Glomerular visceral epithelial cell (primary cell): Measurements from ENCODE around the gene NUFIP1.
"Not testable (repeated sequence)": the region's sequence is repeated elsewhere in the genome, so short reads cannot be mapped to it uniquely, and the experiment has no call there.

Experiments used
- DNase-seq: peaks from one replicate; pipeline ENCODE4 v3.0.0-alpha.2; 2016; ENCODE audit errors: extremely low spot score

The NUFIP1 gene

GRCh38 chr13:44919104-44919804, 70.0 kb downstream of the NUFIP1 start:
- DNase-seq, result no peak

DNA sequence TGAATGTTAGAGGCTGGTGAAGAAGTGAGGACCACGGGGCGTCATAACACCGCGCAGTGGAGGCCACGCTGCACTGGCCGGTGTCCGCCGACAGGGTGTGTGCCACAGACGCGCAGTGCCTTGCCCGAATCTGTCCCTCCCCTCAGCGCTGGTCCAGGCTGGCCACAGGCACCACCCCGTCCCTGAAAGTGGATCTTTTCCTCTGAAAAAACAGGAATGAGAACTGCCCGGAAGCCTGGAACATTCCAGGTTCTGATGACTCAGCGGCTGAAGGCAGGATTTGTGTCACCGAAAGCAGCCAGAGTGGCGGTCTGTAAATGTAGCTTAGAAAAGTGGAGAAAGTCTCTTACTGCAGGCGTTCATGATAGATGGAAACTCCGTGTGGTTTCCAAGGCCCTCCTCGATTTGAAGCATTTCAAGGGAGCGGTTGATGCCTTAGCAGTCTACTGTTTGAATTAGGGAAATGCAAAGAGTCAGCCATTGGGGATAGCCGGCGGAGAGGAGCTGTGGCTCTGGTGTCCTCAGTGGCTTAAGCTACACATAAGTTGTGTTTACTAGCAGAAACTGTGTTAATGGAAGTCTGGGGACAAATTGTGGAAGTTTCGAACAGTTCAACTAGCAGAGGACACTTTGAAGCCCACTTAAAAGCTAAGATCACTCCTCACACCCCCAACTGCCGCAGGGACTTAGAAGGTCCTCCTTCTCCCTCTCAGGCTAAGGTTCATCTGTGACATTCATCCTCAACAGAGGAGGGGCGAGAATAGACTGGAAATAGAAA, 70.8 kb downstream of the NUFIP1 start:
- peak; percentile 97 for DNase-seq

- DNase-seq, result peak; percentile 97
These were observed 71.5 kb downstream of the NUFIP1 start for GRCh38 chr13:44917589-44918325.

GRCh38 chr13:44912278-44913016, 76.8 kb downstream of the NUFIP1 start:
- no peak for DNase-seq

DNA sequence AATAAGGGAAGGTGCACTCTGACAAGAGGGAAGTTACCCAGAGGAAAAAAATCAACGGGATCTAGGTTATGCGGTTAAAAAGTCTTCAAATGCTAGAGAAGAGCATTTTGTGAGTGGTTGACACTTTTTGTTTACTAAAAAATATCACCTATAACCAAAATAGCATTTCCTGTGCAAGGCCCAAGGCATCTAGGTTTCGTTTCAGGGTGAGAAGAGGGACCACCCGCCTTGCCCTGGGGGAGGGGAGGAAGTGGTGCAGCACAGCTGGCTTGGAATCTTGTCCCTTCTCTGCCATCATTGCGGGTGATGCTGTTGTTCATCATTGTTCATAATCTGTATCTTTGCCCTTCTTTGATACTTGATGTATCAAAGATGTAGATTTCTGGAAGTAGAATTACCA, 80.6 kb downstream of the NUFIP1 start:
- DNase-seq, result no peak

DNA sequence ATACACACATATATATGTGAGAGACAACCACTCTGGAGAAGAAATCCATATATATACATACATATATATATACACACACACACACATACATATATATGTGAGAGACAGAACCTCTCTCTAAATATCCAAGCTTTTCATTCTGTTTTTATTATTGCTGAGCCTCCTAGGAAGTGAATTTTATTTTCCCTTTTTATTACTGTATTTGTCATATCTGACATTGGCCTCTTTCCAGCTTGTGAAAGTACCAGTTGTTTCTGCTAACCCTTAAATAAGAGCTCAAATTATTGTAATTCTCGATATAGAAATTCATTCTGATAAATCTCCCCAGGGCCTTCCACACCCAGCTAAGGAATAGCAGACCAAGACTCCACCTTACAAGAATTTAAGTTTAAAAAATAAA, 81.0 kb downstream of the NUFIP1 start:
- no peak for DNase-seq

DNA sequence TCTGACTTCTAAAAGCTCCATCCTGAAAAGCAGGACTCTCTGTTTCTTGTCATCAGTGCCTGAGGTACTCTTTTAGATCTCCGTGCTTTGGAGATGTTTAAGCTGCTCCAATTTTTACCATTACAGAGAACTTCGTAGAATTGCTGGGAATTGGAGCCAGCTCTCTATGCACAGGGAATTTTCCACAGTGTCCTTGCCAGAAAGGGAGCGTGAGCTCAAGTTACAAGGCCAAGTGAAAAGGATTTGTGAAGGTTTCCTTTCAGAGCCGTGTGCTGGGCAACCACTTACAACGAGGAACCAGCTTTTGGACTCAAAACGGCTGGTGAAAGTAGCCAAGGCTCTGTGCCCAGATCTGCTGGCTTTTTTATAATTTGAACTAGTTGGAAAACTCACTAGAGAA, 82.6 kb downstream of the NUFIP1 start:
- no peak for DNase-seq

DNA sequence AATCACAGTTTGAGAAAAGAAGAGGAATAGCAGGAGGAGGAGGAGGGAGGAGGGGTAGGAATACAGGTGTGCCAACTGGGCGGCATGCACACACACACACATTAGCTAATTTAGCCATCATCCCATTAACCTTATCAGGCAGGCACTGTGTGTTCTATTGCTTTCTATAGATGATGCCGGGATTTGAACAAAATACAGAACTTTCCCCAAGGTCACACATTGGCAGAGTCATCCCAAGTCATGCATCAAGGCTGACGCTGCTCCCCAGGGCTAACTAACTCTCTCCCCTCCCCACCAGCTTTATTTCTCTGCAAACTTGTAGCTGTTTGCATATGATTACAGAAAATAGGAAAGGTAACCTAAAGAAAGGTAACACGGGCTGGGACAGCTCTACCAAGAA, 83.0 kb downstream of the NUFIP1 start:
- DNase-seq, result no peak

DNA sequence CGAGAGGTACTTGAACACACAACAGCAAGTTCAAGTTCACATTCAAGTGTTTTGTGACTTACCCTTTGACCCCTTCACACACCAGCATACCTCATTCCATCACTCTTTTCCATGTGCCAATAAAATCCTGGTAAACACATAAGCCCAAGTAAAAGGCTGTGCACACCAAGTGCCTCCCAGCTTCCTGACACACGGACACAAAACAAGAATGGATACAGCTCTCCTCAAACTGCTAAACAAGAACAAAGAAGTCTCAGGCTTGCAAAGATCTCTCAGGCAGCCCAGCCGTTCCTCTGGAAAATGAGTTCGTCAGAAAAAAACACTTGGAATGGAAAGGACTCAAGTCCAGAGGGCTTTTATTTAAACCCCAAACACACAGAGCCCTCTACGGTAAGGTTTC, 83.7 kb downstream of the NUFIP1 start:
- no peak for DNase-seq

GRCh38 chr13:44904967-44905366, 84.3 kb downstream of the NUFIP1 start:
- DNase-seq, result peak; percentile 56

- DNase-seq, result peak; percentile 26
These were observed 85.7 kb downstream of the NUFIP1 start for GRCh38 chr13:44903574-44903985.

- DNase-seq, result no peak
These were observed 86.5 kb downstream of the NUFIP1 start for GRCh38 chr13:44902738-44903137.

- DNase-seq, result no peak
These were observed 89.3 kb downstream of the NUFIP1 start for GRCh38 chr13:44899967-44900366.

GRCh38 chr13:44898308-44898707, 91.0 kb downstream of the NUFIP1 start:
- not testable (repeated sequence) for DNase-seq

DNA sequence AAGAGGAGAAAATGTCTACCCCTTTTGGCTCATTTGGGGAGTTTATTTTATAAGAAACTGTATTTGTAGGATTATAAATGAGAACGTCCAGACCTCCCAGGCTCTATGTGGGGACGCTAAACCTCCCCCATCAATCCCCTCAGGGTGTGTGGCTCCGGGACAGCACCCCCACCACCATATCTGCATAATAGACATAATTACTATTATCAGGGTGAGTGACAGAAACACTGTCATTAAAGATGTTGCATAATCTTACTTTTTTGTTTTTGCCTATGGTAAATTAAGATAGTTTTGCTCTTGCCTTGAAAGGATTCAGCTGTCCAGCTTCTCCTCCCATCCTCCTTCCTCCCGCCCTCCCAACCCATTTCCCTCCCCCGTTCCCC, 93.3 kb downstream of the NUFIP1 start:
- no peak for DNase-seq

GRCh38 chr13:44895264-44895952, 93.9 kb downstream of the NUFIP1 start:
- DNase-seq, result no peak

GRCh38 chr13:44894001-44894770, 95.1 kb downstream of the NUFIP1 start:
- no peak for DNase-seq
